Measurements from ENCODE around the gene NRL. TPM values are rescaled to one million over a fixed set of nuclear protein-coding genes. Genes with fewer than 3 reads are reported as not detected.

The NRL gene
- total RNA-seq, 1 experiment from 2014 or later = 2.5 TPM

GRCh38 chr14:24076302-24076601 lies 38.5 kb downstream of the NRL start:
- no peaks in the 10 kb centered on the region for H4K20me1 ChIP-seq (ENCODE audit: control insufficient read depth, insufficient read depth, insufficient read length)
- H3K18ac ChIP-seq (ENCODE audit: insufficient read length, low read depth, low read length) = no peak overlapping the region
- H3K36me3 Mint-ChIP-seq (ENCODE audit: insufficient read depth in 1 of 3, low read depth in 3 of 3) = no peaks in the 10 kb centered on the region
- H4K5ac ChIP-seq (ENCODE audit: insufficient read length, low read depth, low read length) = no peak overlapping the region
- no peak overlapping the region for H3K4me2 ChIP-seq (ENCODE audit: insufficient read depth, insufficient read length, low read length)
- H3K56ac ChIP-seq (ENCODE audit: insufficient read length, low read depth, low read length) = no peak overlapping the region
- no peak overlapping the region; a peak in 1 of 5 replicates for H3K4me3 Mint-ChIP-seq
- WGBS (ENCODE audit: extremely low coverage, insufficient read length, low lambda C conversion rate) = no CpG with 5 or more reads among the region's 10 CpGs
- no peaks in the 10 kb centered on the region for H3K79me1 ChIP-seq (ENCODE audit: insufficient read depth, low read depth, low read length, poor library complexity, severe bottlenecking)
- no peak for TF ChIP-seq CTCF (conservative IDR thresholded peaks at IDR 0.05)
- H4K8ac ChIP-seq (replicated peaks; ENCODE audit: insufficient read length, low read depth, low read length) = no peak overlapping the region
- no peak for DNase-seq
- no peak overlapping the region for H2AFZ ChIP-seq (ENCODE audit: low read length)
- H3K79me2 ChIP-seq (ENCODE audit: insufficient read depth, low read length) = no peaks in the 10 kb centered on the region
- peaks cover 5% of the 10 kb centered on the region; the same call in 1 of the 2 replicates for H3K4me1 ChIP-seq (ENCODE audit: insufficient read depth, low read length)
- no peak overlapping the region for H2BK20ac ChIP-seq (ENCODE audit: low read depth, low read length, poor library complexity, severe bottlenecking)
- H2BK12ac ChIP-seq (ENCODE audit: insufficient read length, low read depth, low read length) = no peak overlapping the region
- no peak overlapping the region for H3K23ac ChIP-seq (ENCODE audit: insufficient read length, low read depth, low read length)
- H3K9me3 ChIP-seq (ENCODE audit: control insufficient read depth, low read depth, low read length) = no peaks in the 10 kb centered on the region
- H3K27ac ChIP-seq (ENCODE audit: insufficient read length, low read depth, low read length) = no peak overlapping the region
- no peak overlapping the region for H3K4ac ChIP-seq (ENCODE audit: low read depth, low read length)
- H3K9me3 Mint-ChIP-seq = no peaks in the 10 kb centered on the region
- H3K4me1 Mint-ChIP-seq = peaks cover 31 to 40% of the 10 kb centered on the region in 2 experiments
- H3K9ac ChIP-seq (ENCODE audit: extremely low read depth, insufficient read length, low read length) = no peak overlapping the region
- no peak overlapping the region for H2BK120ac ChIP-seq (ENCODE audit: low read depth, low read length, poor library complexity, severe bottlenecking)
- no peak overlapping the region for H4K91ac ChIP-seq (ENCODE audit: insufficient read length, low read depth, low read length)
- H2BK15ac ChIP-seq (ENCODE audit: low read depth, low read length) = no peak overlapping the region
- no peak overlapping the region for H3T11ph ChIP-seq (ENCODE audit: low read length)
- no peaks in the 10 kb centered on the region for H3K23me2 ChIP-seq (ENCODE audit: insufficient read length, low read depth, low read length, poor library complexity, severe bottlenecking)
- H2AK5ac ChIP-seq (ENCODE audit: insufficient read length, low read length) = no peak overlapping the region
- no peak overlapping the region for H3K27ac Mint-ChIP-seq
- no peak overlapping the region; the same call in 1 of the 2 replicates for H3K14ac ChIP-seq (ENCODE audit: insufficient read depth, low read length)
- H2BK5ac ChIP-seq (ENCODE audit: insufficient read length, low read length) = no peak overlapping the region
- H3K27me3 ChIP-seq (ENCODE audit: insufficient read depth, low read length) = no peaks in the 10 kb centered on the region
- H3K27me3 Mint-ChIP-seq (ENCODE audit: low read depth) = peaks cover 8% of the 10 kb centered on the region

Data from H9 (cell line).